ENCODE data around the gene ATXN7L2.
"Not testable (repeated sequence)": the region's sequence is repeated elsewhere in the genome, so short reads cannot be mapped to it uniquely, and the experiment has no call there.

ATXN7L2 gene

GRCh38 chr1:109483672-109484518 lies at the start of gene ATXN7L2:
Gene ATXN7L2 (plus strand): TSS chr1:109483905. CDS start chr1:109483954, 49 bp downstream.
- DNase-seq (ENCODE audit: low read depth in 2 of 3, low spot score in 1 of 3) = peak; percentile 80 to 89 (median 86)

- DNase-seq (ENCODE audit: low read depth in 2 of 3, low spot score in 1 of 3) = no peak
These were observed 49.2 kb upstream of the ATXN7L2 start for GRCh38 chr1:109434484-109434883.

GRCh38 chr1:109438798-109439297 lies 44.9 kb upstream of the ATXN7L2 start:
- DNase-seq (ENCODE audit: low read depth in 2 of 3, low spot score in 1 of 3) = no peak

GRCh38 chr1:109441069-109441468 lies 42.6 kb upstream of the ATXN7L2 start:
- no peak for DNase-seq (ENCODE audit: low read depth in 2 of 3, low spot score in 1 of 3)

GRCh38 chr1:109443476-109443875 lies 40.2 kb upstream of the ATXN7L2 start:
- DNase-seq (ENCODE audit: low read depth in 2 of 3, low spot score in 1 of 3) = no peak

- DNase-seq (ENCODE audit: low read depth in 2 of 3, low spot score in 1 of 3) = no peak
These were observed 39.4 kb upstream of the ATXN7L2 start for GRCh38 chr1:109444346-109444745.

GRCh38 chr1:109445949-109446695 lies 37.6 kb upstream of the ATXN7L2 start:
- not testable (repeated sequence) for DNase-seq (ENCODE audit: low read depth in 2 of 3, low spot score in 1 of 3)

GRCh38 chr1:109447524-109447923 lies 36.2 kb upstream of the ATXN7L2 start:
- DNase-seq (ENCODE audit: low read depth in 2 of 3, low spot score in 1 of 3) = no peak

- no peak for DNase-seq (ENCODE audit: low read depth in 2 of 3, low spot score in 1 of 3)
These were observed 29.1 kb upstream of the ATXN7L2 start for GRCh38 chr1:109454497-109455133.

- no peak for DNase-seq (ENCODE audit: low read depth in 2 of 3, low spot score in 1 of 3)
These were observed 25.9 kb upstream of the ATXN7L2 start for GRCh38 chr1:109457819-109458218.

GRCh38 chr1:109466125-109466451 lies 17.6 kb upstream of the ATXN7L2 start:
- no peak for DNase-seq (ENCODE audit: low read depth in 2 of 3, low spot score in 1 of 3)

GRCh38 chr1:109466452-109467300 lies 17.0 kb upstream of the ATXN7L2 start, which contains the start of gene SYPL2:
Gene SYPL2 (plus strand): TSS chr1:109466546. CDS start chr1:109466844, 298 bp downstream.
- DNase-seq (ENCODE audit: low read depth in 2 of 3, low spot score in 1 of 3) = no peak

GRCh38 chr1:109467301-109467777 lies 16.4 kb upstream of the ATXN7L2 start:
- DNase-seq (ENCODE audit: low read depth in 2 of 3, low spot score in 1 of 3) = no peak

- DNase-seq (ENCODE audit: low read depth in 2 of 3, low spot score in 1 of 3) = no peak
These were observed 15.6 kb upstream of the ATXN7L2 start for GRCh38 chr1:109468061-109468460.

- no peak for DNase-seq (ENCODE audit: low read depth in 2 of 3, low spot score in 1 of 3)
These were observed 14.8 kb upstream of the ATXN7L2 start for GRCh38 chr1:109468903-109469302.

- DNase-seq (ENCODE audit: low read depth in 2 of 3, low spot score in 1 of 3) = no peak
These were observed 13.5 kb upstream of the ATXN7L2 start for GRCh38 chr1:109470245-109470644.

- no peak for DNase-seq (ENCODE audit: low read depth in 2 of 3, low spot score in 1 of 3)
These were observed 10.9 kb upstream of the ATXN7L2 start for GRCh38 chr1:109472779-109473178.

- not testable (repeated sequence) for DNase-seq (ENCODE audit: low read depth in 2 of 3, low spot score in 1 of 3)
These were observed 10.2 kb upstream of the ATXN7L2 start for GRCh38 chr1:109473284-109474057.

- DNase-seq (ENCODE audit: low read depth in 2 of 3, low spot score in 1 of 3) = no peak
These were observed 9.0 kb upstream of the ATXN7L2 start for GRCh38 chr1:109474697-109475096.

GRCh38 chr1:109475261-109475660 lies 8.4 kb upstream of the ATXN7L2 start:
- no peak for DNase-seq (ENCODE audit: low read depth in 2 of 3, low spot score in 1 of 3)
